ENCODE results near the gene POLR3F. TPM values are rescaled to one million over a fixed set of nuclear protein-coding genes. Genes with fewer than 3 reads are reported as not detected.
"Not testable (repeated sequence)": the region's sequence is repeated elsewhere in the genome, so short reads cannot be mapped to it uniquely, and the experiment has no call there.

The POLR3F gene
- total RNA-seq, 6 experiments from 2014 or later = 10.7 to 12.8 (median 12.0) TPM

- Mint-ChIP-seq H3K27ac (no peak overlapping the region), H3K4me1 (ENCODE audit: low read depth) (no peaks in the 10 kb centered on the region), H3K4me3 (no peak overlapping the region), H3K27me3 (ENCODE audit: insufficient read depth) (no peaks in the 10 kb centered on the region), H3K9me3 (no peaks in the 10 kb centered on the region), H3K36me3 (ENCODE audit: low read depth) (peaks cover 10% of the 10 kb centered on the region; the same call in 1 of the 2 replicates)
- TF ChIP-seq CTCF (IDR thresholded peaks at IDR 0.05) = no peak
- no peak for DNase-seq
Measured at GRCh38 chr20:18488301-18488700, 21.1 kb downstream of the POLR3F start.

- Mint-ChIP-seq H3K27ac (peak overlapping the region; percentile 27; the same call in 1 of the 2 replicates), H3K9me3 (no peaks in the 10 kb centered on the region), H3K4me3 (peak overlapping the region; percentile 99), H3K27me3 (ENCODE audit: insufficient read depth) (no peaks in the 10 kb centered on the region), H3K36me3 (ENCODE audit: low read depth) (peaks cover 6% of the 10 kb centered on the region; the same call in 1 of the 2 replicates), H3K4me1 (ENCODE audit: low read depth) (peaks cover 15% of the 10 kb centered on the region)
- no peak for TF ChIP-seq CTCF (IDR thresholded peaks at IDR 0.05)
- DNase-seq = no peak
Measured at GRCh38 chr20:18496042-18496441, 28.9 kb downstream of the POLR3F start.

GRCh38 chr20:18496740-18497592 lies 29.8 kb downstream of the POLR3F start, which contains the start of gene RBBP9:
Gene RBBP9, minus strand, starts transcription at chr20:18497225. Its CDS starts 58 bp downstream, at chr20:18497167.
- H3K27ac Mint-ChIP-seq = peak within 1 kb of the TSS; percentile 73
- DNase-seq = peak; percentile 65

GRCh38 chr20:18497603-18498002 lies 30.4 kb downstream of the POLR3F start:
- peaks cover 15% of the 10 kb centered on the region for H3K4me1 Mint-ChIP-seq (ENCODE audit: low read depth)
- no peak for DNase-seq
- TF ChIP-seq CTCF (IDR thresholded peaks at IDR 0.05) = no peak
- peak overlapping the region; percentile 73; the same call in 1 of the 2 replicates for H3K27ac Mint-ChIP-seq
- peaks cover 6% of the 10 kb centered on the region; the same call in 1 of the 2 replicates for H3K36me3 Mint-ChIP-seq (ENCODE audit: low read depth)
- H3K4me3 Mint-ChIP-seq = peak overlapping the region; percentile 99
- H3K9me3 Mint-ChIP-seq = no peaks in the 10 kb centered on the region
- no peaks in the 10 kb centered on the region for H3K27me3 Mint-ChIP-seq (ENCODE audit: insufficient read depth)

More at GRCh38 chr20:18496740-18497592, 29.8 kb downstream of the POLR3F start, which contains the start of gene RBBP9:
- H3K27me3 Mint-ChIP-seq (ENCODE audit: insufficient read depth) = no peaks in the 10 kb centered on the region
- peak within 1 kb of the TSS; percentile 99 for H3K4me3 Mint-ChIP-seq
- no peaks in the 10 kb centered on the region for H3K9me3 Mint-ChIP-seq
- H3K36me3 Mint-ChIP-seq (ENCODE audit: low read depth) = peaks cover 6% of the 10 kb centered on the region; the same call in 1 of the 2 replicates
- no peak for TF ChIP-seq CTCF (IDR thresholded peaks at IDR 0.05)
- peaks cover 15% of the 10 kb centered on the region for H3K4me1 Mint-ChIP-seq (ENCODE audit: low read depth)

- H3K4me1 Mint-ChIP-seq (ENCODE audit: low read depth); H3K27me3 Mint-ChIP-seq (ENCODE audit: insufficient read depth); H3K9me3 Mint-ChIP-seq; DNase-seq; H3K4me3 Mint-ChIP-seq; H3K27ac Mint-ChIP-seq; H3K36me3 Mint-ChIP-seq (ENCODE audit: low read depth): not testable (repeated sequence)
Measured at GRCh38 chr20:18501672-18502071, 34.5 kb downstream of the POLR3F start.

Data from HFFc6 (cell line).